Upper lobe of left lung (tissue), 6 donors: ENCODE results near the gene GARRE1. TPM values are rescaled to one million over a fixed set of nuclear protein-coding genes. Genes with fewer than 3 reads are reported as not detected.
"Not testable (repeated sequence)": the region's sequence is repeated elsewhere in the genome, so short reads cannot be mapped to it uniquely, and the experiment has no call there.

ENCODE experiments used
- ATAC-seq, 2 donors: fragments of 200-7000 bp; cut with Tn5 transposase; one replicate each; pipeline ENCODE4 v1.9.1; 2022; ENCODE audit warnings: mild to moderate bottlenecking in 2 of 2, moderate library complexity in 2 of 2; ENCODE audit not compliant: low FRiP score in 2 of 2
- DNase-seq, 2 donors: peaks; one replicate each; pipeline ENCODE4 v3.0.0-alpha.2; 2019 to 2020
- H3K27ac ChIP-seq, 4 donors: fragments of 200-600 bp; sonication (generic); one replicate each; pipeline ENCODE4 v1.5.1; 2016 to 2019
- H3K27me3 ChIP-seq, 4 donors: fragments of 200-600 bp; sonication (generic); one replicate each; pipeline ENCODE4 v1.5.1; 2017 to 2019
- H3K36me3 ChIP-seq, 4 donors: fragments of 200-600 bp; sonication (generic); one replicate each; pipeline ENCODE4 v1.5.1; 2016 to 2019
- H3K4me1 ChIP-seq, 4 donors: fragments of 200-600 bp; sonication (generic); one replicate each; pipeline ENCODE4 v1.5.1; 2018 to 2019
- H3K4me3 ChIP-seq, 4 donors: fragments of 200-600 bp; sonication (generic); one replicate each; pipeline ENCODE4 v1.5.1; 2017 to 2019; ENCODE audit warnings: mild to moderate bottlenecking in 2 of 4, moderate library complexity in 1 of 4
- H3K9me3 ChIP-seq, 4 donors: fragments of 200-600 bp; sonication (generic); one replicate each; pipeline ENCODE4 v1.5.1; 2018 to 2019
- CTCF ChIP-seq, 6 experiments: fragments of 450-650 bp in 4 of 6; fragments of 200-600 bp in 2 of 6; sonication (generic) in 2 of 6; IDR thresholded peaks; one replicate each; pipeline ENCODE4 v1.5.1; 2016 to 2019; ENCODE audit warnings: antibody characterized with exemption in 6 of 6
- EP300 ChIP-seq, 4 donors: sonication (generic); formaldehyde crosslinking; IDR thresholded peaks; one replicate each; pipeline ENCODE4 v1.5.1; 2017; ENCODE audit warnings: antibody characterized with exemption in 4 of 4, control low read depth in 2 of 4
- POLR2A ChIP-seq, 4 donors: fragments of 450-650 bp; IDR thresholded peaks; one replicate each; pipeline ENCODE4 v1.5.1; 2016 to 2017; ENCODE audit warnings: antibody characterized with exemption in 4 of 4, mild to moderate bottlenecking in 2 of 4
- POLR2AphosphoS5 ChIP-seq, 2 donors: sonication (generic); formaldehyde crosslinking; IDR thresholded peaks; one replicate each; pipeline ENCODE4 v1.5.1; 2017; ENCODE audit warnings: antibody characterized with exemption in 2 of 2
- WGBS, 2 donors: methylation state at CpG; one replicate each; pipeline ENCODE4 v1.1.5; 2017 to 2018; 5-methylcytosine and 5-hydroxymethylcytosine counted together
- total RNA-seq, 6 donors: library from RNA; depleted of rRNA in 4 of 6; stranded (reverse); fragments of >200 nt in 4 of 6; gene quantifications; one replicate each; pipeline versions ENCODE4 v1.1.0 to v1.2.1, GENCODE V29; 2016 to 2021
- donor health status: DM: no; HTN: no; CAD: no; lungs with moderate emphysema.
- donor health status: DM: no; HTN: yes; CAD: no; lungs with severe emphysema.

Gene GARRE1
- total RNA-seq, 6 donors from 2014 or later: 18.2 to 36.7 (median 28.1) TPM

- TF ChIP-seq CTCF (IDR thresholded peaks at IDR 0.05): no peak
- no peak for ATAC-seq
- WGBS, 2 donors: 81 to 90% methylated on average over 3 to 4 of the region's 4 CpGs
- no peaks in the 10 kb centered on the region for H3K27me3 ChIP-seq
- H3K27ac ChIP-seq: no peak overlapping the region
- no peak overlapping the region for H3K4me3 ChIP-seq
- no peaks in the 10 kb centered on the region for H3K36me3 ChIP-seq
- no peaks in the 10 kb centered on the region for H3K9me3 ChIP-seq
- no peak for DNase-seq
- peaks cover 0 to 7% (median 3%) of the 10 kb centered on the region in 4 donors for H3K4me1 ChIP-seq
These were observed 5.4 kb upstream of the GARRE1 start for GRCh38 chr19:34248941-34249340.

GRCh38 chr19:34253167-34253566 is 1.2 kb upstream of the GARRE1 start:
- H3K4me3 ChIP-seq, H3K9me3 ChIP-seq, H3K36me3 ChIP-seq, ATAC-seq, H3K27me3 ChIP-seq: not testable (repeated sequence)
- Histone ChIP-seq H3K27ac (peak overlapping the region in 2 of 4 donors; percentile 95 to 97), H3K4me1 (peaks cover 8 to 24% (median 13%) of the 10 kb centered on the region in 4 donors)
- DNase-seq: peak in 1 of 2 donors; percentile 39
- WGBS, 2 donors: 92 to 97% methylated on average over 14 of the region's 14 CpGs

DNA sequence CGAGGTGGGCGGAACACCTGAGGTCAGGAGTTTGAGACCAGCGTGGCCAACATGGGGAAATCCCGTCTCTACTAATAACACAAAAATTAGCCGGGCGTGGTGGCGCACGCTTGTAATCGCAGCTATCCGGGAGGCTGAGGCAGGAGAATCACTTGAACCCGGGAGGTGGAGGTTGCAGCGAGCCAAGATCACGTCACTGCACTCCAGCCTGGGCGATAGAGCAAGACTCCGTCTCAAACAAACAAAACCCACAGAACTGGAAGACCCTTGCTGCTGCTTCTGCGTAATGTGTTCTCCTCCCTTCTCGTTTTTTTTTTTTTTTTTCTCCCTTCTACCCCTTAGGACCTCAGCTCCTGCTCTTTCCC is 691 bp upstream of the GARRE1 start:
- 63 to 71% methylated on average over 17 of the region's 17 CpGs for WGBS, 2 donors
- peak overlapping the region; percentile 75 to 98 (median 78) for H3K4me3 ChIP-seq
- H3K36me3 ChIP-seq, H3K27me3 ChIP-seq, H3K9me3 ChIP-seq, DNase-seq, ATAC-seq: not testable (repeated sequence)
- peaks cover 8 to 24% (median 14%) of the 10 kb centered on the region in 4 donors for H3K4me1 ChIP-seq
- H3K27ac ChIP-seq: peak overlapping the region; percentile 91 to 97 (median 95)

GRCh38 chr19:34254698-34255432 is 511 bp downstream of the GARRE1 start:
- H3K4me3 ChIP-seq: peak overlapping the region; percentile 71 to 98 (median 78)
- peak in 1 of 4 donors; percentile 32 for TF ChIP-seq POLR2A (IDR thresholded peaks at IDR 0.05)
- TF ChIP-seq CTCF (IDR thresholded peaks at IDR 0.05): peak in 2 of 6 experiments; percentile 13 to 15
- no peak for TF ChIP-seq POLR2AphosphoS5 (IDR thresholded peaks at IDR 0.05)
- no peaks in the 10 kb centered on the region for H3K27me3 ChIP-seq
- DNase-seq (peak in 1 of 2 donors; percentile 90), ATAC-seq (peak; percentile 52 to 72)
- H3K36me3 ChIP-seq: no peaks in the 10 kb centered on the region
- H3K9me3 ChIP-seq: no peaks in the 10 kb centered on the region
- H3K27ac ChIP-seq: peak overlapping the region; percentile 91 to 97 (median 95)
- peaks cover 15 to 28% (median 22%) of the 10 kb centered on the region in 4 donors for H3K4me1 ChIP-seq
- 0 to 1% methylated on average over 11 to 27 of the region's 88 CpGs for WGBS, 2 donors

DNA sequence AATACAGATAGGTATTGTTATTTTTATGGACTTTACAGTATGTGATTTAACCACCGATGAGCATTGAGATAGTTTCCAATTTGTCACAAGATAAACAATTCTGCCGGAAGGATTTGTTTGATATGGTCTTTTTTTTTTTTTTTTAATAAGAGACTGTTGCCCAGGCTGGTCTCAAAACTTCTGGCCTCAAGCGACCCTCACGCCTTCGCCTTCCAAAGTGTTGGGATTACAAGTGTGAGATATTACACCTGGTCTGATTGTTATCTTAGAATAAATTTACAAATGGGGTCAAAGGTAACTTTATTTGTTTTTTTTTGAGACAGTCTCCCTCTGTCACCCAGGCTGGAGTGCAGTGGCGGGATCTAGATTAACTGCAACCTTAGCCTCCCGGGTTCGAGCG is 1.2 kb downstream of the GARRE1 start:
- Histone ChIP-seq H3K27me3 (no peaks in the 10 kb centered on the region), H3K36me3 (no peaks in the 10 kb centered on the region), H3K27ac (peak overlapping the region; percentile 91 to 97 (median 95)), H3K4me1 (peaks cover 21 to 30% (median 25%) of the 10 kb centered on the region in 4 donors), H3K4me3 (peak overlapping the region; percentile 71 to 98 (median 78)), H3K9me3 (no peaks in the 10 kb centered on the region)
- ATAC-seq: no peak
- DNase-seq: no peak
- TF ChIP-seq EP300 (IDR thresholded peaks at IDR 0.05) (no peak), POLR2A (IDR thresholded peaks at IDR 0.05) (no peak), POLR2AphosphoS5 (IDR thresholded peaks at IDR 0.05) (no peak), CTCF (IDR thresholded peaks at IDR 0.05) (no peak)
- 41 to 53% methylated on average over 9 of the region's 9 CpGs for WGBS, 2 donors
